GM08714 (cell line): ENCODE data around the gene ITFG2.
"Not testable (repeated sequence)": the region's sequence is repeated elsewhere in the genome, so short reads cannot be mapped to it uniquely, and the experiment has no call there.

Experiments
- H3K4me3 ChIP-seq: fragments of 200-500 bp; sonication (Bioruptor generic); 2 replicates; pipeline ENCODE4 v1.5.1; 2014; ENCODE audit warnings: mild to moderate bottlenecking, low read length, inconsistent platforms
- ZNF274 ChIP-seq: IDR thresholded peaks from 2 replicates; pipeline ENCODE4 v1.6.1; 2012; ENCODE audit warnings: mild to moderate bottlenecking, low read depth, low read length

ITFG2 gene

GRCh38 chr12:2857021-2857431, 44.6 kb downstream of the ITFG2 start, which contains the start of gene TEX52:
Gene TEX52 (minus strand): TSS chr12:2857039. CDS start chr12:2857026, 13 bp downstream.
- H3K4me3 ChIP-seq: no peak within 1 kb of the TSS
- TF ChIP-seq ZNF274: no peak

GRCh38 chr12:2857576-2857975, 45.1 kb downstream of the ITFG2 start:
- no peak for TF ChIP-seq ZNF274
- H3K4me3 ChIP-seq: no peak overlapping the region

- TF ChIP-seq ZNF274: no peak
- H3K4me3 ChIP-seq: no peak overlapping the region
Observed at GRCh38 chr12:2858334-2858733, 45.9 kb downstream of the ITFG2 start.

GRCh38 chr12:2858944-2859421, 46.5 kb downstream of the ITFG2 start:
- TF ChIP-seq ZNF274: no peak
- no peak overlapping the region for H3K4me3 ChIP-seq

- TF ChIP-seq ZNF274: no peak
- H3K4me3 ChIP-seq: no peak overlapping the region
Observed at GRCh38 chr12:2860170-2860569, 47.7 kb downstream of the ITFG2 start.

GRCh38 chr12:2862876-2863275, 50.4 kb downstream of the ITFG2 start:
- H3K4me3 ChIP-seq: no peak overlapping the region
- no peak for TF ChIP-seq ZNF274

- H3K4me3 ChIP-seq: not testable (repeated sequence)
Observed at GRCh38 chr12:2863402-2863801, 50.9 kb downstream of the ITFG2 start.

GRCh38 chr12:2864198-2864597, 51.7 kb downstream of the ITFG2 start:
- no peak overlapping the region for H3K4me3 ChIP-seq
- TF ChIP-seq ZNF274: no peak

- not testable (repeated sequence) for H3K4me3 ChIP-seq
Observed at GRCh38 chr12:2868986-2869632, 56.6 kb downstream of the ITFG2 start.
